Medulla oblongata (tissue), 1 donor: ENCODE measurements around the gene SV2C.
A peak's percentile ranks its signal among the peaks of the same experiment; 100 is the strongest.
"Not testable (repeated sequence)": the region's sequence is repeated elsewhere in the genome, so short reads cannot be mapped to it uniquely, and the experiment has no call there.

Source experiments
- DNase-seq: peaks from one replicate; pipeline ENCODE4 v3.0.0-alpha.2; 2015; ENCODE audit errors: extremely low spot score

The SV2C gene, protein sequence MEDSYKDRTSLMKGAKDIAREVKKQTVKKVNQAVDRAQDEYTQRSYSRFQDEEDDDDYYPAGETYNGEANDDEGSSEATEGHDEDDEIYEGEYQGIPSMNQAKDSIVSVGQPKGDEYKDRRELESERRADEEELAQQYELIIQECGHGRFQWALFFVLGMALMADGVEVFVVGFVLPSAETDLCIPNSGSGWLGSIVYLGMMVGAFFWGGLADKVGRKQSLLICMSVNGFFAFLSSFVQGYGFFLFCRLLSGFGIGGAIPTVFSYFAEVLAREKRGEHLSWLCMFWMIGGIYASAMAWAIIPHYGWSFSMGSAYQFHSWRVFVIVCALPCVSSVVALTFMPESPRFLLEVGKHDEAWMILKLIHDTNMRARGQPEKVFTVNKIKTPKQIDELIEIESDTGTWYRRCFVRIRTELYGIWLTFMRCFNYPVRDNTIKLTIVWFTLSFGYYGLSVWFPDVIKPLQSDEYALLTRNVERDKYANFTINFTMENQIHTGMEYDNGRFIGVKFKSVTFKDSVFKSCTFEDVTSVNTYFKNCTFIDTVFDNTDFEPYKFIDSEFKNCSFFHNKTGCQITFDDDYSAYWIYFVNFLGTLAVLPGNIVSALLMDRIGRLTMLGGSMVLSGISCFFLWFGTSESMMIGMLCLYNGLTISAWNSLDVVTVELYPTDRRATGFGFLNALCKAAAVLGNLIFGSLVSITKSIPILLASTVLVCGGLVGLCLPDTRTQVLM

DNA sequence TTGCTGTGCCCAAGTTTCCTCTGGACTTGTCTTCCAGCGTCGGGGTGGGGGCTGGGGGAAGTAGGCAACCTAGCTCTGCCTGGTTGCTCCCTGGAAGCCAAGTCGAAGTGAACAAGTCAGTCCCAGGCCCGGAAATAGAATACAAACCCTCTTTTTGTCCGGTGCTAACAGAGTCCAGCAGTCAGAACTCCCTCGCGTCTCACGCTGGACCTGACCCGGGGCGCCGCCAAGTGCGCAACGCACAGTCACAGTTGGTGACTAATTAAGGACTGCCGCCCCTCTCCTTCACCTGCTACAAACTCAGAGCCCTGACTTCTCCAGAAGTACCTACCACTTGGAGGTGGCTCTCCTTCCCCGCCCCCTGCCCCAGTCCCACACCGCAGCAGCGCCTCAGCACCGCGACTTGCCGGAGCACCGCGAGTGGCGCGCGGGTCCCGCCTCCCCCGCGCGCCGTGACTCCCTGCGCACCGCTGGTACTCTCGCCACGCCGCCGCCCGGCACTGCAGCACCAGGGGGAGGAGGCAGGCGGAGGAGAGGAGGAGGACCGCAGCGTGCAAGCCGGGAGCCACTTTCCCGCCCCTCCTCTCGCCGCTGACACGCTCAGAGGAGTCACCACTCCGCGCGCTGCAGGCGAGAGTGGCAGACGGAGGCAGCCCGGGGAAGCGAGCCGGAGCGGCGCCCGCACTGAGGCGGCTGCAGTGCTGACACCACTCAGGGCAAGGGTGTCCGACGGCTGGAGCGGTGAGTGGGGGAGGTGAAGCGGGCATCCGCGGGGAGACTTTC lies at the start of gene SV2C:
SV2C (plus strand) TSS at position 612 of the 783 bp plus-strand sequence. CDS start 48,368 bp downstream, outside the sequence.
- DNase-seq = no peak

GRCh38 chr5:76037736-76038151 lies 45.4 kb upstream of the SV2C start:
- not testable (repeated sequence) for DNase-seq

GRCh38 chr5:76038212-76038611 lies 45.0 kb upstream of the SV2C start:
- DNase-seq = no peak

- DNase-seq = no peak
Observed at GRCh38 chr5:76040806-76041205, 42.4 kb upstream of the SV2C start.

GRCh38 chr5:76041863-76042262 lies 41.3 kb upstream of the SV2C start:
- DNase-seq = no peak

DNA sequence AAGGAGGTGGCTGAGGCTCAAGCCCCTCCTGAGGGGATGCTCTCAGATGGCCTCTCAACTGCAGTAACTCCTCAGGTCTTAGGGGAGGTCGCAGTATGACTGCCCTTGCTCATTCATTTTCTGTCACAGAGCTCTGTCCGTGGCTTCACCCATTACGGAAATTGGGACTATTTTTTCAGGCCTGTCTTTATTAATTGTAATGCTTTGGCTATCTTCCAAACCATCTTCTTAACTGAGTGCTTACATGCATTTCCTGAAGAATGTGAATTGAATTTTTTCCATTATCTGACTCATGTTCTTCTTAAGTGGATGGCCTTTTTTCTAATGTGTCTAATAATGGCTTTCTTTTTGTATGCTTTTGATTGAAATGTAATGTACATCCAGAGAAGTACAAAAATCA lies 36.4 kb upstream of the SV2C start:
- no peak for DNase-seq

DNA sequence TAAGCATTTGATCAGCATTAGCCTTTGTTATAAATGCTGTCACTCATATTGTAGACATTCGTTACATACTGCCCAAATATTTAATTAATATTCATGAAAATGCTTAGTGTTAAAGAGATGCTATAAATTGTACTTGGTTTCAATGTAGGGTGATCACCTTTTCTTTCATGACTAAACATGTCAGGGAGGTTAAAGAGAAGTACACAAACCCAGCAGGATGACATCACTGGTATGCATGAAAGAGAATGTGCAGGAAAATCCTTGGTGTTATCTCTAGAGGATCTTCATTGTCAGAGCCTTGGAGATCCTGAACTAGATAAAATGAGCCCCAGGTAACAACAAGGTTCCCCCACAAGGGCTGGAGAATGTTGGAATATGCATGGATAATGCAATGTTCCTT lies 33.0 kb upstream of the SV2C start:
- DNase-seq = no peak

GRCh38 chr5:76062502-76063041 lies 20.6 kb upstream of the SV2C start:
- no peak for DNase-seq

GRCh38 chr5:76065258-76065657 lies 17.9 kb upstream of the SV2C start:
- no peak for DNase-seq

DNA sequence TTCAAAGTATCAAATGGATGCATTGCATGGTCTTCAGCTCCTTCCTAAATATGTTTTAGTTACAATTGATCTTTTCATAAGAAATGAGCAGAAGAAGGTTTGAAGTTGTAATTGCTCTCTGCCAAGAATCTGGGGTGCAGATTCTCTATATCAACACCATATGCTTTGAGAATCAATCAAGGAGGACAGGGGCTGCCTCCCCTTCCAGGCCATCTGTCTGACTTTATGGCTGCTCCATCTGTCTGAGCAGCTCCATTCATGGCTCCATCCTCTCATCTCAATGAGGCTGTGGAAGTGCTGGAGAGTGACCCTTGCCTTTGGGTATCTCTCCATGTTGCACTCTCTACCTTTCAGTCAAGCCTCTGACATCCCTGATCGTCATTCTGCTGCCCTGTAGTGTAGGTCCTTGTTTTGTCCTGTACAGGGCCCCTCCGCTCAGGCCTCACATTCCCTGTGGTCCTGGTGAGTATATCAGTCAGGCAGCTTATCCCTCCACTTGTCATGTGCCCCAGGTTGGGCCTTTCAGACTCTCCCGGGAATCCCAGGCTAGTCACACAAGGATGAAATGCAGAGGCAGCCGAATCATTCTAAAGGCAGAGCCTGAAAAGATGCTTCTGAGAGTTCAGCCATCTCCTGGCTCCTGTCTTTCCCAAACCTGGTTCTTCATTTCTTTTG lies 14.0 kb upstream of the SV2C start:
- DNase-seq = no peak

- peak; percentile 9 for DNase-seq
Observed at GRCh38 chr5:76074487-76075065, 8.6 kb upstream of the SV2C start.

GRCh38 chr5:76081811-76082771 lies 1.1 kb upstream of the SV2C start:
- no peak for DNase-seq

- no peak for DNase-seq
Observed at GRCh38 chr5:76083555-76084495, 642 bp downstream of the SV2C start.

GRCh38 chr5:76084496-76085242 lies 1.5 kb downstream of the SV2C start:
- no peak for DNase-seq

- no peak for DNase-seq
Observed at GRCh38 chr5:76085243-76085579, 2.0 kb downstream of the SV2C start.

DNA sequence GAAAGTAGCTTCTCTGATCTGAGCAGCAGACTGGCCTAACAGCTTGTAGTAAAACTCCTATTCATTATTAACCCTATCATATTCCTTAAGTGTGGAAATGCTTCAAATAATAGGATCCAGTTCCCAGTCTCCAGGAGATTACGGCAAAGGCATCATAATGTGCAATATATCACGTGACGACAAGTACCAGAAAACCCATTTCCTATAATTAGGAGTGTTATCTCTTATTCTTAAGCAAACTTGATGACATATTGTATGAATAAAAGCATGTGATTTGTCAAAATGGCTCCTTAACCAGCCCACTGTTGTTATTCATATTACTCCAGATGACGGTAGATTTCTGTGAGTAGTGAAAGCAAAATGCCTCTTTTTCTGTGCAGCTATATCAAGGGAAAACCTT lies 2.9 kb downstream of the SV2C start:
- no peak for DNase-seq

DNA sequence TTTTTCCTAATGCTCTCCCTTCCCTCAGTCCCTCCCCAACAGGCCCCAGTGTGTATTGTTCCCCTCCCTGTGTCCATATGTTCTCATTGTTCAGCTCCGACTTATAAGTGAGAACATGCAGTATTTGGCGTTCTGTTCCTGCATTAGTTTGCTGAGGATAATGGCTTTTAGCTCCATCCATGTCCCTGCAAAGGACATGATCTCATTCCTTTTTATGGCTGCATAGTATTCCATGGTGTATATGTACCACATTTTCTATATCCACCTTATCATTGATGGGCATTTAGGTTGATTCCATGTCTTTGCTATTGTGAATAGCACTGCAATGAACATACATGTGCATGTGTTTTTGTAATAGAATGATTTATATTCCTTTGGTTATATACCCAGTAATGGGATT lies 6.0 kb downstream of the SV2C start:
- DNase-seq = not testable (repeated sequence)

DNA sequence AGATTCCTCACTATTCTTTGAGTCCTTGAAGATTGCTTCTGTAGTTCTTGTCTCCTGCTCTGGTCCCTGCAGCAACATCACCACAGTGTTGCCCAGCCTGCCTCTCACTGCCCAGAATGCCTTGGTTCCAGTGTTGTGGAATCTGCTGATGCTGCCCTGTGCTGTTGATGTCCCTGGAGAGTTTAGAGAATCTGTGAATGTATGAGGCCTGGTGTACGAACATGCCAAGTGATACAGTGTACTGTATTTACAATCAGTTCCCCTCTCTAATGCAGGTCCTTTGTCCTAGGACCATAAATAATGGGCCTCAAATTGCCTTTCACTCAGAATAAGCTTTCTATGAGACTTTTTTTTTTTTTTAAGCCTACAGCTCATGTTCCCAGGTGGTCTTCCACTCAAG lies 8.2 kb downstream of the SV2C start:
- DNase-seq = no peak
